ENCODE results near the gene KAT7.

KAT7 gene

DNA sequence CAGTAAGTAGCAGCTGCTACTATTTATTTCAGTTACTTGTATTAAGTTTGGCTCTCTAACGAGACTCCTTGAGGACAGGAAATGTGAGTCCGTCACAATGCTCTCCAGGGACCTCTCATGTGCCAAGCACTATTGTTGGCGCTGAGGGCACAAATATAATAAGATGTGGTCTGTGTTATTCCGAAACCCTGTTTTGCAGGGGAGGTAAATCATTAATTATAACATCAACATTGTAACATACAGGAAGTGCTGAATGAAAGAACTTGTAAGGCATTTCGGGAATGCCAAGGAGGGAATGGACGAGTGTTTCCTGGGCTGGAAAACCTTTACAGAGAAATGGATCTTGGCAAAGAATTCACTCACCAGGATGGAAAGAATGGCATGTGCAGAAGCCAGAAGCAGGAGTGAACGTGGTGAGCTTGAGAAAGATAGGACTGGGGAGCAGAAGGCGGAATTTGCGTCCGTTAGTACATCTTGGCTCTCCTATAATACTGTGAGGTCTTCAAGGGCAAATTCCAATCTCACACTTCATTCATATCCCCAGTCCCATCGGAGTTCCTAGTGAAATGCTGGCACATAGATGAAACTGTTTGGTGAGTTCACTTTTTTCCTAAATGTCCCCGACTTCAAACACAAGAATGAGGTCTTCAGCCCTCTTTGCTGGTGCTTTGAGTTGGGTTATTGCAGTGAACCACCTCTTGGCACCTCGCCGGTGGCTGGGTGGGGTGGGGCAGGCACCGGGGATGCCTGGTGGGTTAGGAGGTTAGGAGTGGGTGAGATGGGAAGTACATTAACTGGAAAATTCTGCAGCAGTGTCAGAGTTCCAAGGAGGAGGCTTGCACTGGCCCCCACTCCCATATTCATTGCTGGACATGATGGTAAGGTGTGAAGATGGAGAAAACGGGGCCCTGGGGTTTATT, 47.9 kb downstream of the KAT7 start:
- no peak overlapping the region for H3K4me3 ChIP-seq (ENCODE audit: insufficient read depth, low read length, poor library complexity, severe bottlenecking)
- H3K27ac ChIP-seq (ENCODE audit: low read depth, low read length) = no peak overlapping the region
- H2AFZ ChIP-seq (ENCODE audit: low read depth, low read length, severe bottlenecking) = no peak overlapping the region
- H3K9ac ChIP-seq (ENCODE audit: low read length) = no peak overlapping the region
- no peaks in the 10 kb centered on the region for H3K9me2 ChIP-seq (replicated peaks; ENCODE audit: insufficient read depth, low read length)
- H3K36me3 ChIP-seq (ENCODE audit: low read length) = no peaks in the 10 kb centered on the region
- no peaks in the 10 kb centered on the region for H3F3A ChIP-seq (ENCODE audit: insufficient read depth)
- no peaks in the 10 kb centered on the region for H4K20me1 ChIP-seq (ENCODE audit: low read depth, low read length)
- no peaks in the 10 kb centered on the region for H3K9me3 ChIP-seq (ENCODE audit: insufficient read depth, low read length)
- no peaks in the 10 kb centered on the region for H3K27me3 ChIP-seq (ENCODE audit: low read length)
- TF ChIP-seq, protein P1, sequence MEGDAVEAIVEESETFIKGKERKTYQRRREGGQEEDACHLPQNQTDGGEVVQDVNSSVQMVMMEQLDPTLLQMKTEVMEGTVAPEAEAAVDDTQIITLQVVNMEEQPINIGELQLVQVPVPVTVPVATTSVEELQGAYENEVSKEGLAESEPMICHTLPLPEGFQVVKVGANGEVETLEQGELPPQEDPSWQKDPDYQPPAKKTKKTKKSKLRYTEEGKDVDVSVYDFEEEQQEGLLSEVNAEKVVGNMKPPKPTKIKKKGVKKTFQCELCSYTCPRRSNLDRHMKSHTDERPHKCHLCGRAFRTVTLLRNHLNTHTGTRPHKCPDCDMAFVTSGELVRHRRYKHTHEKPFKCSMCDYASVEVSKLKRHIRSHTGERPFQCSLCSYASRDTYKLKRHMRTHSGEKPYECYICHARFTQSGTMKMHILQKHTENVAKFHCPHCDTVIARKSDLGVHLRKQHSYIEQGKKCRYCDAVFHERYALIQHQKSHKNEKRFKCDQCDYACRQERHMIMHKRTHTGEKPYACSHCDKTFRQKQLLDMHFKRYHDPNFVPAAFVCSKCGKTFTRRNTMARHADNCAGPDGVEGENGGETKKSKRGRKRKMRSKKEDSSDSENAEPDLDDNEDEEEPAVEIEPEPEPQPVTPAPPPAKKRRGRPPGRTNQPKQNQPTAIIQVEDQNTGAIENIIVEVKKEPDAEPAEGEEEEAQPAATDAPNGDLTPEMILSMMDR (IDR thresholded peaks at IDR 0.05; ENCODE audit: insufficient read depth, low read length, poor library complexity, severe bottlenecking) = no peak
- no peak for TF ChIP-seq EZH2phosphoT487 (conservative IDR thresholded peaks at IDR 0.05; ENCODE audit: low read length)
- no peak overlapping the region for H3K4me2 ChIP-seq (ENCODE audit: low read depth, low read length, poor library complexity, severe bottlenecking)
- no peaks in the 10 kb centered on the region for H3K79me2 ChIP-seq (ENCODE audit: insufficient read depth, low read length)

DNA sequence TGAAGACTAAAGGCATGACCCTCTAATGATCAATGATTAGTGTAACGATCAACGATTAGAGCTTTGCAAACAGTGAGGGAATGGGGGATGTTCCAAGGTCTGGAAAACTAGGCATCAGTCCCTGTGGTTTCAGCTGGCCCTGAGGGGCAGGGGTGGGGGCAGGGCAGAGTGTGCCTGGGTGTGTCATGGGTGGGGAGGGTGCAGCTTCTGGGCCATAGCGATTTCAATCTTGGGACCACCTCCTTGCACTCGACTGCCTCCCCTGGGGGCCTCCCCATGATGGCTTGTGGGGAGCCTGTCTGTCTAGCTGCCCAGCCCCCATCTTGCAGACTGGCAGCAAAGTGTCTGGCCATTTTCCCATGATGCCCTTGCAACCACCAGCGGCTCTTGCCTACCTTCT, 51.0 kb downstream of the KAT7 start:
- Histone ChIP-seq H3K36me3 (ENCODE audit: low read length) (no peaks in the 10 kb centered on the region), H3K27me3 (ENCODE audit: low read length) (no peaks in the 10 kb centered on the region), H3K4me3 (ENCODE audit: insufficient read depth, low read length, poor library complexity, severe bottlenecking) (no peak overlapping the region), H3K79me2 (ENCODE audit: insufficient read depth, low read length) (no peaks in the 10 kb centered on the region), H4K20me1 (ENCODE audit: low read depth, low read length) (no peaks in the 10 kb centered on the region), H3K9me3 (ENCODE audit: insufficient read depth, low read length) (no peaks in the 10 kb centered on the region), H3K9me2 (replicated peaks; ENCODE audit: insufficient read depth, low read length) (no peaks in the 10 kb centered on the region), H3K9ac (ENCODE audit: low read length) (no peak overlapping the region), H2AFZ (ENCODE audit: low read depth, low read length, severe bottlenecking) (no peak overlapping the region), H3F3A (ENCODE audit: insufficient read depth) (no peaks in the 10 kb centered on the region), H3K4me2 (ENCODE audit: low read depth, low read length, poor library complexity, severe bottlenecking) (no peak overlapping the region), H3K27ac (ENCODE audit: low read depth, low read length) (no peak overlapping the region)
- TF ChIP-seq, protein P1 (IDR thresholded peaks at IDR 0.05; ENCODE audit: insufficient read depth, low read length, poor library complexity, severe bottlenecking) = no peak
- no peak for TF ChIP-seq EZH2phosphoT487 (conservative IDR thresholded peaks at IDR 0.05; ENCODE audit: low read length)

DNA sequence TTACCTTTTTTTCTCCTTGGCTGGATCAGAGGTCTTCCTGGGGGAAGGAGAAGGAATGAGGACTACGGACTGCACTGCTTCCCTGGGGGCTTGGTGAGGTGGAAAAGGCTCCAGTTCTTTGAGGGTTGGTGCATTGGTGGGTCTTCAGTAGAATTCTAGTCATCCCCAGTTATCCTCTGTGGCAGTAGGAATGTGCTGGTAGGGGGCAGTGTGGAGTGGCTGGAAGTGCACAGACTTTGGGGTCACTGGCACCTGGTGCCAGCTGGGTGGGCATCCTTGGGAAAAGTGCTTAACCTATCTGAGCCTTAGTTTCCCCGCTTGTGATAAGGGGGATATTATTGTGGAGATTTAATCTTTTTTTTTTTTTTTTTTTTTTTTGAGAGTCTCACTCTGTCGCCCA, 53.1 kb downstream of the KAT7 start:
- no peaks in the 10 kb centered on the region for H3K36me3 ChIP-seq (ENCODE audit: low read length)
- H3K4me2 ChIP-seq (ENCODE audit: low read depth, low read length, poor library complexity, severe bottlenecking) = no peak overlapping the region
- no peak overlapping the region for H3K27ac ChIP-seq (ENCODE audit: low read depth, low read length)
- H2AFZ ChIP-seq (ENCODE audit: low read depth, low read length, severe bottlenecking) = no peak overlapping the region
- H3K9me2 ChIP-seq (replicated peaks; ENCODE audit: insufficient read depth, low read length) = no peaks in the 10 kb centered on the region
- no peaks in the 10 kb centered on the region for H3F3A ChIP-seq (ENCODE audit: insufficient read depth)
- no peak overlapping the region for H3K9ac ChIP-seq (ENCODE audit: low read length)
- H3K9me3 ChIP-seq (ENCODE audit: insufficient read depth, low read length) = no peaks in the 10 kb centered on the region
- H3K4me3 ChIP-seq (ENCODE audit: insufficient read depth, low read length, poor library complexity, severe bottlenecking) = no peak overlapping the region
- H4K20me1 ChIP-seq (ENCODE audit: low read depth, low read length) = no peaks in the 10 kb centered on the region
- H3K27me3 ChIP-seq (ENCODE audit: low read length) = no peaks in the 10 kb centered on the region
- no peak for TF ChIP-seq EZH2phosphoT487 (conservative IDR thresholded peaks at IDR 0.05; ENCODE audit: low read length)
- TF ChIP-seq, protein P1 (IDR thresholded peaks at IDR 0.05; ENCODE audit: insufficient read depth, low read length, poor library complexity, severe bottlenecking) = no peak
- H3K79me2 ChIP-seq (ENCODE audit: insufficient read depth, low read length) = no peaks in the 10 kb centered on the region
